Hematopoietic multipotent progenitor cell treated with erythropoietin and hydrocortisone succinate and interleukin-3 and kit ligand, for 8 days (in vitro differentiated cells): ENCODE data around the gene SLC27A5.
A peak's percentile ranks its signal among the peaks of the same experiment; 100 is the strongest.
"Not testable (repeated sequence)": the region's sequence is repeated elsewhere in the genome, so short reads cannot be mapped to it uniquely, and the experiment has no call there.

ENCODE experiments used
- DNase-seq: peaks from one replicate; pipeline ENCODE4 v3.0.0-alpha.2; 2015

SLC27A5 gene

GRCh38 chr19:58550362-58551122 lies 38.8 kb upstream of the SLC27A5 start:
- no peak for DNase-seq

GRCh38 chr19:58549664-58550361 lies 38.0 kb upstream of the SLC27A5 start:
- no peak for DNase-seq

- DNase-seq, result no peak
Observed at GRCh38 chr19:58548859-58549663, 37.3 kb upstream of the SLC27A5 start.

GRCh38 chr19:58547323-58548312 lies 35.8 kb upstream of the SLC27A5 start:
- no peak for DNase-seq

GRCh38 chr19:58546019-58546530 lies 34.3 kb upstream of the SLC27A5 start:
- DNase-seq, result peak; percentile 59

- DNase-seq, result no peak
Observed at GRCh38 chr19:58545286-58546018, 33.7 kb upstream of the SLC27A5 start.

- no peak for DNase-seq
Observed at GRCh38 chr19:58544591-58545285, 32.9 kb upstream of the SLC27A5 start.

- DNase-seq, result peak; percentile 99
Observed at GRCh38 chr19:58543826-58544590, 32.2 kb upstream of the SLC27A5 start, which contains the start of gene TRIM28. TRIM28 (plus strand) TSS chr19:58544064; CDS start chr19:58544758, 694 bp downstream.

- DNase-seq, result not testable (repeated sequence)
Observed at GRCh38 chr19:58542641-58543372, 31.0 kb upstream of the SLC27A5 start.

GRCh38 chr19:58539169-58539559 lies 27.4 kb upstream of the SLC27A5 start:
- not testable (repeated sequence) for DNase-seq

- peak; percentile 44 for DNase-seq
Observed at GRCh38 chr19:58538257-58539168, 26.7 kb upstream of the SLC27A5 start.

- no peak for DNase-seq
Observed at GRCh38 chr19:58536852-58537798, 25.3 kb upstream of the SLC27A5 start.

GRCh38 chr19:58535857-58536256 lies 24.1 kb upstream of the SLC27A5 start:
- no peak for DNase-seq

GRCh38 chr19:58531034-58531840 lies 19.4 kb upstream of the SLC27A5 start:
- no peak for DNase-seq

- DNase-seq, result no peak
Observed at GRCh38 chr19:58529405-58529804, 17.6 kb upstream of the SLC27A5 start.

GRCh38 chr19:58522709-58523108 lies 10.9 kb upstream of the SLC27A5 start:
- DNase-seq, result no peak
